B cell (primary cell): ENCODE results near the gene COL25A1. TPM values are rescaled to one million over a fixed set of nuclear protein-coding genes. Genes with fewer than 3 reads are reported as not detected.

ENCODE experiments used
- ATAC-seq: fragments of 200-7000 bp; cut with Tn5 transposase; one replicate; pipeline ENCODE4 v1.10.0; 2021; ENCODE audit warnings: low read depth, mild to moderate bottlenecking, moderate number of reproducible peaks, moderate library complexity
- CTCF ChIA-PET: fragments of 350-600 bp; sonication (Branson Sonifier 250); formaldehyde crosslinking; loops from one replicate; lab custom pipeline; 2021; ENCODE audit warnings: antibody characterized with exemption, inconsistent platforms; lab: Charles Lee
- POLR2A ChIA-PET: fragments of 350-600 bp; sonication (Branson Sonifier 250); formaldehyde crosslinking; loops from one replicate; lab custom pipeline; 2021; ENCODE audit warnings: antibody characterized with exemption; lab: Charles Lee
- DNase-seq: peaks from one replicate; pipeline ENCODE4 v3.0.0; 2013
- H2AFZ ChIP-seq: 2 replicates; pipeline ENCODE4 v1.6.1; 2012; ENCODE audit warnings: mild to moderate bottlenecking, low read depth, low read length; ENCODE audit not compliant: insufficient read depth, poor library complexity, severe bottlenecking
- H3K27ac ChIP-seq, 2 donors: 1 replicate in 1 of 2; 2 replicates in 1 of 2; pipeline ENCODE4 v1.5.1; 2012 to 2013; ENCODE audit warnings: low read length in 2 of 2, mild to moderate bottlenecking in 2 of 2, moderate library complexity in 1 of 2
- H3K27me3 ChIP-seq, 4 experiments: fragments of 200-600 bp in 1 of 4; sonication (generic) in 1 of 4; replicated peaks in 1 of 4; 1 replicate in 2 of 4; 2 replicates in 2 of 4; pipeline versions ENCODE4 v1.6.1 to v1.7.0; 2013 to 2016; ENCODE audit warnings: low read length in 3 of 4, mild to moderate bottlenecking in 2 of 4, mixed read lengths in 1 of 4, moderate library complexity in 1 of 4; ENCODE audit not compliant: insufficient read depth in 4 of 4, control insufficient read depth in 3 of 4; ENCODE audit errors: control extremely low read depth in 1 of 4
- H3K36me3 ChIP-seq, 2 experiments: replicated peaks in 1 of 2; 1 replicate in 1 of 2; 2 replicates in 1 of 2; pipeline versions ENCODE4 v1.6.1 to v1.7.1; 2013; ENCODE audit warnings: low read length in 1 of 2; ENCODE audit not compliant: insufficient read depth in 2 of 2, control insufficient read depth in 1 of 2; ENCODE audit errors: control extremely low read depth in 1 of 2, extremely low read depth in 1 of 2
- H3K4me1 ChIP-seq, 2 donors: fragments of 200-600 bp in 1 of 2; sonication (generic) in 1 of 2; 1 replicate in 1 of 2; 2 replicates in 1 of 2; pipeline versions ENCODE4 v1.5.1 to v1.6.1; 2013 to 2017; ENCODE audit warnings: low read length in 2 of 2; ENCODE audit not compliant: control insufficient read depth in 2 of 2, insufficient read depth in 2 of 2
- H3K4me2 ChIP-seq: replicated peaks from 2 replicates; pipeline ENCODE3; 2012; ENCODE audit warnings: mild to moderate bottlenecking, low read depth, low read length; ENCODE audit not compliant: poor library complexity, severe bottlenecking
- H3K4me3 ChIP-seq, 5 experiments: fragments of 200-600 bp in 1 of 5; sonication (generic) in 1 of 5; 1 replicate in 3 of 5; 2 replicates in 2 of 5; pipeline versions ENCODE4 v1.5.1 to v1.7.0; 2011 to 2016; ENCODE audit warnings: low read length in 4 of 5, mild to moderate bottlenecking in 4 of 5, low read depth in 2 of 5, control low read depth in 1 of 5, moderate library complexity in 1 of 5; ENCODE audit not compliant: insufficient read depth in 1 of 5; ENCODE audit errors: control extremely low read depth in 1 of 5, extremely low read depth in 1 of 5
- H3K79me2 ChIP-seq: fragments of 200-600 bp; sonication (generic); one replicate; pipeline ENCODE4 v1.6.0; 2016; ENCODE audit warnings: low read length; ENCODE audit not compliant: control insufficient read depth, insufficient read depth
- H3K9ac ChIP-seq: fragments of 200-600 bp; sonication (generic); 2 replicates; pipeline ENCODE4 v1.6.1; 2017; ENCODE audit warnings: mild to moderate bottlenecking, low read length, moderate library complexity
- H3K9me3 ChIP-seq, 3 donors: one replicate each; pipeline versions ENCODE4 v1.6.1 to v1.7.1; 2013; ENCODE audit warnings: low read length in 2 of 3; ENCODE audit not compliant: control insufficient read depth in 2 of 3, insufficient read depth in 1 of 3; ENCODE audit errors: control extremely low read depth in 1 of 3
- H4K20me1 ChIP-seq: 2 replicates; pipeline ENCODE4 v1.6.0; 2012; ENCODE audit warnings: mild to moderate bottlenecking, low read length; ENCODE audit not compliant: insufficient read depth, control insufficient read depth, poor library complexity, severe bottlenecking
- H3K27ac Mint-ChIP-seq: one replicate; pipeline ENCODE4 v1.8.0; 2021; ENCODE audit warnings: mixed read lengths
- H3K27me3 Mint-ChIP-seq: one replicate; pipeline ENCODE4 v1.8.0; 2021; ENCODE audit warnings: mixed read lengths
- H3K4me1 Mint-ChIP-seq: one replicate; pipeline ENCODE4 v1.8.0; 2021; ENCODE audit warnings: mixed read lengths
- H3K4me3 Mint-ChIP-seq: one replicate; pipeline ENCODE4 v1.8.0; 2021; ENCODE audit warnings: mixed read lengths
- H3K9me3 Mint-ChIP-seq: one replicate; pipeline ENCODE4 v1.8.0; 2022; ENCODE audit warnings: mixed read lengths; ENCODE audit not compliant: insufficient read depth
- CTCF ChIP-seq: fragments of 200-600 bp; IDR thresholded peaks from one replicate; pipeline ENCODE4 v1.8.0; 2022; ENCODE audit warnings: antibody characterized with exemption, mild to moderate bottlenecking
- EZH2 ChIP-seq: IDR thresholded peaks from 2 replicates; pipeline ENCODE4 v1.6.1; 2012; ENCODE audit warnings: borderline replicate concordance, low read depth, mild to moderate bottlenecking, moderate library complexity, low read length; ENCODE audit not compliant: insufficient read depth, poor library complexity, severe bottlenecking
- WGBS: methylation state at CpG from one replicate; pipeline ENCODE4 v1.1.5; 2013; ENCODE audit warnings: missing lambda C conversion rate; ENCODE audit not compliant: insufficient coverage; 5-methylcytosine and 5-hydroxymethylcytosine counted together
- intact Hi-C: fragments of 100-400 bp; cut with micrococcal nuclease; formaldehyde crosslinking; loops from one replicate; pipeline ENCODE4 v1.10.0; 2022
- polyA plus RNA-seq: library from polyadenylated mRNA; depleted of rRNA; stranded (reverse); fragments of >200 nt; gene quantifications from 2 replicates; pipeline ENCODE4 v1.2.3, GENCODE V29; 2012
- total RNA-seq, 2 donors: library from RNA; stranded (reverse); fragments of 120-200 nt in 1 of 2; gene quantifications; 1 replicate in 1 of 2; 2 replicates in 1 of 2; pipeline versions ENCODE4 v1.2.3 to v1.2.4, GENCODE V29; 2013 to 2022

The COL25A1 gene
- total and polyA plus RNA-seq, 2 donors (not counting 1 experiment from before 2014, with no cell fraction given), result not detected

- Histone ChIP-seq H2AFZ (no peak overlapping the region), H3K27ac (no peak overlapping the region), H3K9ac (no peak overlapping the region), H3K27me3 (no peaks in the 10 kb centered on the region), H3K36me3 (no peaks in the 10 kb centered on the region), H3K9me3 (no peaks in the 10 kb centered on the region), H3K4me1 (peaks cover 13 to 15% of the 10 kb centered on the region in 2 donors), H3K4me2 (no peak overlapping the region), H3K4me3 (no peak overlapping the region), H3K79me2 (no peaks in the 10 kb centered on the region), H4K20me1 (no peaks in the 10 kb centered on the region)
- H3K4me3 Mint-ChIP-seq, result no peak overlapping the region
- DNase-seq (no peak), ATAC-seq (no peak)
- H3K4me1 Mint-ChIP-seq, result peaks cover 14% of the 10 kb centered on the region
- no peaks in the 10 kb centered on the region for H3K9me3 Mint-ChIP-seq
- intact Hi-C loops, result no loop called here
- peaks cover 7% of the 10 kb centered on the region for H3K27me3 Mint-ChIP-seq
- no peak overlapping the region for H3K27ac Mint-ChIP-seq
- no CpG with 5 or more reads among the region's 1 CpG for WGBS
- no peak for TF ChIP-seq CTCF
- no peak for TF ChIP-seq EZH2
- CTCF ChIA-PET, result no interaction called here
- POLR2A ChIA-PET, result no interaction called here
Measured at GRCh38 chr4:108850219-108850649, 452.2 kb downstream of the COL25A1 start.

- H3K4me1 ChIP-seq, result peaks cover 13 to 15% of the 10 kb centered on the region in 2 donors
- TF ChIP-seq EZH2, result no peak
- no peak for TF ChIP-seq CTCF
Measured at GRCh38 chr4:108849611-108850168, 452.8 kb downstream of the COL25A1 start.

More at GRCh38 chr4:108849611-108850168, 452.8 kb downstream of the COL25A1 start:
- 6% methylated on average over 2 of the region's 3 CpGs for WGBS
- H3K4me2 ChIP-seq, result no peak overlapping the region
- H3K4me3 ChIP-seq, result no peak overlapping the region
- H3K9ac ChIP-seq, result no peak overlapping the region
- no peaks in the 10 kb centered on the region for H3K9me3 Mint-ChIP-seq
- CTCF ChIA-PET, result no interaction called here
- no peak overlapping the region for H3K4me3 Mint-ChIP-seq
- peak; percentile 13 for DNase-seq
- no peak overlapping the region for H3K27ac Mint-ChIP-seq
- H3K79me2 ChIP-seq, result no peaks in the 10 kb centered on the region
- H3K4me1 Mint-ChIP-seq, result peaks cover 14% of the 10 kb centered on the region
- no peaks in the 10 kb centered on the region for H3K9me3 ChIP-seq
- no peak for ATAC-seq
- POLR2A ChIA-PET, result no interaction called here
- H4K20me1 ChIP-seq, result no peaks in the 10 kb centered on the region
- no peak overlapping the region for H3K27ac ChIP-seq
- intact Hi-C loops, result no loop called here
- H3K27me3 ChIP-seq, result no peaks in the 10 kb centered on the region
- H3K36me3 ChIP-seq, result no peaks in the 10 kb centered on the region
- H3K27me3 Mint-ChIP-seq, result peaks cover 7% of the 10 kb centered on the region
- H2AFZ ChIP-seq, result no peak overlapping the region
